H1 (cell line): ENCODE data around the gene SLC25A30. TPM values are rescaled to one million over a fixed set of nuclear protein-coding genes. Genes with fewer than 3 reads are reported as not detected.

Experiments
- CTCF ChIA-PET: fragments of 300-600 bp; sonication (Branson Sonifier 250); formaldehyde crosslinking; loops from one replicate; lab custom pipeline; 2021; ENCODE audit not compliant: partially characterized antibody; lab: Charles Lee
- POLR2A ChIA-PET: fragments of 300-600 bp; sonication (Branson Sonifier 250); formaldehyde crosslinking; loops from one replicate; lab custom pipeline; 2021; ENCODE audit warnings: inconsistent platforms; ENCODE audit not compliant: partially characterized antibody; lab: Charles Lee
- DNase-seq, 2 experiments: peaks; one replicate each; pipeline versions ENCODE4 v3.0.0 to v3.0.0-alpha.2; 2010 to 2022; ENCODE audit warnings: low spot score in 2 of 2, low read depth in 1 of 2, mixed read lengths in 1 of 2
- FAIRE-seq: peaks from 2 replicates; lab custom pipeline; 2011; peaks lifted over from hg19 to GRCh38; lab: Jason Lieb, UNC
- H2AFZ ChIP-seq: 2 replicates; pipeline ENCODE4 v1.8.1; 2012; ENCODE audit warnings: low read length, inconsistent platforms
- H2AK5ac ChIP-seq: 2 replicates; pipeline ENCODE4 v1.6.1; 2013; ENCODE audit warnings: low read depth, low read length
- H2BK120ac ChIP-seq: replicated peaks from 2 replicates; pipeline ENCODE3; 2013; ENCODE audit warnings: low read depth, low read length, inconsistent platforms
- H2BK12ac ChIP-seq: 2 replicates; pipeline ENCODE4 v1.6.1; 2013; ENCODE audit warnings: low read depth, low read length
- H2BK15ac ChIP-seq: 2 replicates; pipeline ENCODE4 v1.6.1; 2013; ENCODE audit warnings: low read length
- H2BK20ac ChIP-seq: 2 replicates; pipeline ENCODE4 v1.6.1; 2013; ENCODE audit warnings: low read length
- H2BK5ac ChIP-seq: 2 replicates; pipeline ENCODE4 v1.6.1; 2013; ENCODE audit warnings: low read depth, low read length
- H3K14ac ChIP-seq: 2 replicates; pipeline ENCODE4 v1.6.1; 2013; ENCODE audit warnings: inconsistent platforms; ENCODE audit not compliant: insufficient read length
- H3K18ac ChIP-seq: 2 replicates; pipeline ENCODE4 v1.6.1; 2013; ENCODE audit warnings: low read length; ENCODE audit errors: extremely low read depth
- H3K23ac ChIP-seq: 2 replicates; pipeline ENCODE4 v1.6.1; 2013; ENCODE audit warnings: inconsistent platforms; ENCODE audit not compliant: insufficient read length
- H3K23me2 ChIP-seq: 2 replicates; pipeline ENCODE4 v1.6.1; 2013; ENCODE audit warnings: low read depth, low read length
- H3K27ac ChIP-seq: 2 replicates; pipeline ENCODE4 v1.6.1; 2011; ENCODE audit warnings: low read depth, low read length, inconsistent platforms
- H3K27me3 ChIP-seq, 4 experiments: replicated peaks in 1 of 4; 1 replicate in 1 of 4; 2 replicates in 3 of 4; pipeline versions ENCODE4 v1.6.1 to v1.8.1; 2011 to 2013; ENCODE audit warnings: low read length in 3 of 4, mild to moderate bottlenecking in 3 of 4, inconsistent platforms in 2 of 4, mixed read lengths in 2 of 4, moderate library complexity in 1 of 4; ENCODE audit not compliant: control insufficient read depth in 3 of 4, insufficient read depth in 3 of 4; ENCODE audit errors: extremely low read depth in 1 of 4
- H3K36me3 ChIP-seq, 4 experiments: 2 replicates each; pipeline versions ENCODE4 v1.6.1 to v1.8.1; 2011 to 2013; ENCODE audit warnings: mild to moderate bottlenecking in 4 of 4, low read length in 3 of 4, moderate library complexity in 2 of 4, control low read depth in 1 of 4, inconsistent platforms in 1 of 4; ENCODE audit not compliant: insufficient read depth in 4 of 4, control insufficient read depth in 2 of 4
- H3K4ac ChIP-seq: replicated peaks from 2 replicates; pipeline ENCODE3; 2013; ENCODE audit warnings: low read length, low read depth, mixed read lengths, inconsistent platforms; ENCODE audit not compliant: insufficient read length
- H3K4me1 ChIP-seq, 4 experiments: replicated peaks in 1 of 4; 1 replicate in 1 of 4; 2 replicates in 3 of 4; pipeline versions ENCODE4 v1.6.1 to v1.8.1; 2011 to 2013; ENCODE audit warnings: low read length in 3 of 4, inconsistent platforms in 2 of 4, mixed read lengths in 1 of 4; ENCODE audit not compliant: insufficient read depth in 4 of 4, control insufficient read depth in 3 of 4
- H3K4me2 ChIP-seq, 2 experiments: 2 replicates each; pipeline versions ENCODE4 v1.6.1 to v1.8.1; 2011 to 2013; ENCODE audit warnings: low read depth in 2 of 2, low read length in 2 of 2, control low read depth in 1 of 2, inconsistent platforms in 1 of 2, mild to moderate bottlenecking in 1 of 2; ENCODE audit not compliant: insufficient read depth in 1 of 2
- H3K4me3 ChIP-seq, 4 experiments: fragments of 200-600, 300-600 bp in 1 of 4; sonication (generic), shearing (Covaris generic), sonication (Bioruptor Twin) in 1 of 4; 2 replicates each; pipeline versions ENCODE4 v1.5.1 to v1.8.1; 2011 to 2016; ENCODE audit warnings: low read length in 4 of 4, low read depth in 3 of 4, control low read depth in 2 of 4, inconsistent platforms in 2 of 4, mild to moderate bottlenecking in 2 of 4, mixed read lengths in 1 of 4, moderate library complexity in 1 of 4; ENCODE audit not compliant: insufficient read depth in 2 of 4; ENCODE audit errors: extremely low read depth in 1 of 4
- H3K56ac ChIP-seq: replicated peaks from 2 replicates; pipeline ENCODE3; 2013; ENCODE audit warnings: low read depth, mild to moderate bottlenecking, mixed read lengths, low read length, inconsistent platforms; ENCODE audit not compliant: insufficient read length
- H3K79me1 ChIP-seq: 2 replicates; pipeline ENCODE4 v1.6.1; 2013; ENCODE audit warnings: low read depth, low read length, control low read depth
- H3K79me2 ChIP-seq, 2 experiments: 2 replicates each; pipeline versions ENCODE4 v1.6.1 to v1.8.1; 2012 to 2013; ENCODE audit warnings: low read length in 2 of 2, mild to moderate bottlenecking in 2 of 2, inconsistent platforms in 1 of 2; ENCODE audit not compliant: insufficient read depth in 2 of 2, control insufficient read depth in 1 of 2
- H3K9ac ChIP-seq, 4 experiments: replicated peaks in 1 of 4; 1 replicate in 1 of 4; 2 replicates in 3 of 4; pipeline versions ENCODE4 v1.6.1 to v1.8.1; 2011 to 2013; ENCODE audit warnings: low read depth in 3 of 4, low read length in 3 of 4, control low read depth in 2 of 4, mild to moderate bottlenecking in 2 of 4, moderate library complexity in 2 of 4, inconsistent platforms in 1 of 4; ENCODE audit errors: extremely low read depth in 1 of 4
- H3K9me3 ChIP-seq, 2 experiments: 2 replicates each; pipeline versions ENCODE4 v1.6.1 to v1.8.1; 2012 to 2013; ENCODE audit warnings: mild to moderate bottlenecking in 2 of 2, moderate library complexity in 2 of 2, control low read depth in 1 of 2, inconsistent platforms in 1 of 2, low read depth in 1 of 2, low read length in 1 of 2, mixed read lengths in 1 of 2; ENCODE audit not compliant: insufficient read depth in 2 of 2
- H4K20me1 ChIP-seq, 2 experiments: replicated peaks in 1 of 2; 2 replicates each; pipeline versions ENCODE3 to v1.8.1; 2011 to 2013; ENCODE audit warnings: inconsistent platforms in 2 of 2, low read length in 2 of 2, mild to moderate bottlenecking in 1 of 2; ENCODE audit not compliant: insufficient read depth in 2 of 2, control insufficient read depth in 1 of 2
- H4K5ac ChIP-seq: 2 replicates; pipeline ENCODE4 v1.6.1; 2013; ENCODE audit warnings: low read length, low read depth, mixed read lengths, inconsistent platforms; ENCODE audit not compliant: insufficient read length
- H4K8ac ChIP-seq: 2 replicates; pipeline ENCODE4 v1.8.0; 2013; ENCODE audit warnings: mild to moderate bottlenecking, moderate library complexity, low read length, inconsistent platforms; ENCODE audit not compliant: insufficient read depth; ENCODE audit errors: extremely low read depth
- H4K91ac ChIP-seq: replicated peaks from 2 replicates; pipeline ENCODE3; 2013; ENCODE audit warnings: low read length, mixed read lengths, inconsistent platforms; ENCODE audit not compliant: insufficient read length
- EGR1 ChIP-seq: IDR thresholded peaks from 2 replicates; pipeline ENCODE4 v1.6.1; 2011; ENCODE audit warnings: low read depth, low read length, borderline replicate concordance
- HDAC6 ChIP-seq: IDR thresholded peaks from one replicate; pipeline ENCODE4 v1.7.1; 2012; ENCODE audit warnings: low read depth, mild to moderate bottlenecking, inconsistent platforms, low read length, moderate library complexity
- USF2 ChIP-seq: IDR thresholded peaks from 2 replicates; pipeline ENCODE4 v1.6.1; 2011; ENCODE audit warnings: low read length, improper control_type of control experiment
- WGBS, 2 experiments: shearing (Covaris generic) in 1 of 2; methylation state at CpG; one replicate each; pipeline versions ENCODE4 v1.1.6 to v1.1.7; 2013 to 2015; ENCODE audit warnings: low lambda C conversion rate in 2 of 2, mixed read lengths in 2 of 2, inconsistent platforms in 1 of 2, low coverage in 1 of 2, missing lambda C conversion rate in 1 of 2; ENCODE audit not compliant: insufficient replicate concordance in 2 of 2, insufficient coverage in 1 of 2, insufficient read length in 1 of 2; ENCODE audit errors: extremely low coverage in 1 of 2, missing lambda C conversion rate in 1 of 2; 5-methylcytosine and 5-hydroxymethylcytosine counted together
- polyA plus RNA-seq, 7 experiments: library from polyadenylated mRNA; depleted of rRNA in 3 of 7; stranded (reverse) in 5 of 7; unstranded in 2 of 7; fragments of >200 nt in 5 of 7; fragments of 200-250 nt in 2 of 7; gene quantifications; 1 replicate in 5 of 7; 2 replicates in 1 of 7; 4 replicates in 1 of 7; pipeline versions ENCODE4 v1.2.1 to v1.2.3, GENCODE V29; 2011 to 2013; ENCODE audit warnings: missing spikeins in 2 of 7, mixed read lengths in 2 of 7
- total RNA-seq: library from RNA; stranded (reverse); fragmentation: NEBNext Ultra II Directional; extraction: Animal tissue kit (Norgen Biotek cat#: 25700); gene quantifications from 2 replicates; pipeline ENCODE4 v1.2.1, GENCODE V29; 2021

Gene SLC25A30
- total and polyA plus RNA-seq, 2 of the 8 experiments (the other 6 are each of a cell fraction or from before 2014, with no cell fraction given): 2.1 to 8.7 TPM

- H3K23ac ChIP-seq: no peak overlapping the region
- no peak overlapping the region for H2BK120ac ChIP-seq
- no peaks in the 10 kb centered on the region for H3K9me3 ChIP-seq
- H3K9ac ChIP-seq: no peak overlapping the region
- DNase-seq (no peak), FAIRE-seq (no peak)
- no peak overlapping the region for H4K91ac ChIP-seq
- no peak overlapping the region for H3K4ac ChIP-seq
- H2AK5ac ChIP-seq: no peak overlapping the region
- 91% methylated on average over 10 of the region's 10 CpGs; no CpG with 5 or more reads in 1 of the 2 experiments for WGBS, 2 experiments
- no peak overlapping the region for H3K18ac ChIP-seq
- CTCF ChIA-PET: interaction anchor here (0.9 to 7.6 kb wide), 3 partner anchors 9 to 19 kb away, joined by 3 to 34 read pairs (median 3); no protein-coding TSS in a partner anchor
- H3K56ac ChIP-seq: no peak overlapping the region
- H4K8ac ChIP-seq: no peak overlapping the region
- TF ChIP-seq EGR1: no peak
- TF ChIP-seq HDAC6: no peak
- no peak for TF ChIP-seq USF2
- no peak overlapping the region for H4K5ac ChIP-seq
- no peaks in the 10 kb centered on the region for H3K79me2 ChIP-seq
- H2BK15ac ChIP-seq: no peak overlapping the region
- no peaks in the 10 kb centered on the region for H3K4me1 ChIP-seq
- H3K27me3 ChIP-seq: no peaks in the 10 kb centered on the region
- H3K14ac ChIP-seq: no peak overlapping the region
- no peak overlapping the region for H2AFZ ChIP-seq
- H3K36me3 ChIP-seq: peaks cover 0 to 32% (median 5%) of the 10 kb centered on the region in 4 experiments; a peak in 6 of 8 replicates
- H3K27ac ChIP-seq: no peak overlapping the region
- no peak overlapping the region for H2BK12ac ChIP-seq
- no peak overlapping the region for H2BK20ac ChIP-seq
- no peaks in the 10 kb centered on the region for H3K79me1 ChIP-seq
- POLR2A ChIA-PET: interaction anchor here (1.0 to 15.0 kb wide), 3 partner anchors 11 to 18 kb away, joined by 3 to 138 read pairs (median 8); partner anchors contain the start of gene TPT1
- no peak overlapping the region for H3K4me2 ChIP-seq
- H4K20me1 ChIP-seq: no peaks in the 10 kb centered on the region
- no peak overlapping the region for H3K4me3 ChIP-seq
- no peak overlapping the region for H2BK5ac ChIP-seq
- no peaks in the 10 kb centered on the region for H3K23me2 ChIP-seq
Measured at GRCh38 chr13:45352031-45352430, 66.1 kb downstream of the SLC25A30 start.
